Transverse colon (tissue), 4 donors: ENCODE data around the gene MRFAP1. TPM values are rescaled to one million over a fixed set of nuclear protein-coding genes. Genes with fewer than 3 reads are reported as not detected.
"Not testable (repeated sequence)": the region's sequence is repeated elsewhere in the genome, so short reads cannot be mapped to it uniquely, and the experiment has no call there.

Experiments used
- DNase-seq: peaks from one replicate; pipeline ENCODE4 v3.0.0-alpha.2; 2019
- H3K27ac ChIP-seq, 4 donors: fragments of 200-600 bp; sonication (generic); 2 replicates each; pipeline ENCODE4 v1.5.1; 2016 to 2018; ENCODE audit warnings: inconsistent platforms in 4 of 4
- H3K27me3 ChIP-seq: fragments of 200-600 bp; sonication (generic); 2 replicates; pipeline ENCODE4 v1.5.1; 2017; ENCODE audit warnings: inconsistent platforms
- H3K36me3 ChIP-seq, 4 donors: fragments of 200-600 bp; sonication (generic); 2 replicates each; pipeline ENCODE4 v1.5.1; 2017 to 2019; ENCODE audit warnings: inconsistent platforms in 4 of 4
- H3K4me1 ChIP-seq, 4 donors: fragments of 200-600 bp; sonication (generic); 2 replicates each; pipeline ENCODE4 v1.5.1; 2017 to 2020; ENCODE audit warnings: inconsistent platforms in 4 of 4
- H3K4me3 ChIP-seq, 4 donors: fragments of 200-600 bp; sonication (generic); 1 replicate in 1 of 4; 2 replicates in 3 of 4; pipeline versions ENCODE4 v1.5.1 to v1.6.1; 2017 to 2019; ENCODE audit warnings: inconsistent platforms in 4 of 4
- H3K9me3 ChIP-seq, 2 donors: fragments of 200-600 bp; sonication (generic); 2 replicates each; pipeline ENCODE4 v1.5.1; 2017 to 2019; ENCODE audit warnings: inconsistent platforms in 2 of 2
- EP300 ChIP-seq: sonication (generic); formaldehyde crosslinking; IDR thresholded peaks from one replicate; pipeline ENCODE4 v1.6.1; 2017; ENCODE audit warnings: antibody characterized with exemption, low read depth
- POLR2A ChIP-seq: fragments of 450-650 bp; IDR thresholded peaks from one replicate; pipeline ENCODE4 v1.6.1; 2016; ENCODE audit warnings: antibody characterized with exemption, mild to moderate bottlenecking, moderate library complexity
- POLR2AphosphoS5 ChIP-seq, 3 donors: sonication (generic); formaldehyde crosslinking; IDR thresholded peaks; one replicate each; pipeline ENCODE4 v1.6.1; 2016; ENCODE audit warnings: antibody characterized with exemption in 3 of 3
- WGBS, 2 donors: methylation state at CpG; one replicate each; pipeline ENCODE4 v1.1.5; 2018; ENCODE audit warnings: low coverage in 1 of 2; 5-methylcytosine and 5-hydroxymethylcytosine counted together
- in situ Hi-C, 4 donors: fragments of 200-750 bp; cut with MboI; loops; one replicate each; pipeline versions ENCODE4 v1.15.0 to v1.15.1; 2017; ENCODE audit warnings: low sequenced_read_pairs in 3 of 4, low pct_ligation_motif_present in 1 of 4, low pct_unique_long_range_greater_than_20kb in 1 of 4
- intact Hi-C: fragments of 100-400 bp; cut with DNase I; formaldehyde crosslinking; loops from one replicate; pipeline ENCODE4 v1.15.1; 2023; ENCODE audit warnings: low total_unique reads
- total RNA-seq, 4 donors: library from RNA; depleted of rRNA; stranded (reverse); fragments of >200 nt; gene quantifications; one replicate each; pipeline ENCODE4 v1.1.0, GENCODE V29; 2016
- TF ChIP-seq, protein P1 (sequence below), 5 experiments: fragments of 200-600 bp in 3 of 5; fragments of 450-650 bp in 2 of 5; sonication (generic) in 3 of 5; IDR thresholded peaks; 1 replicate in 2 of 5; 2 replicates in 3 of 5; pipeline ENCODE4 v1.5.1; 2016 to 2017; ENCODE audit warnings: antibody characterized with exemption in 5 of 5, inconsistent platforms in 3 of 5, mild to moderate bottlenecking in 2 of 5, moderate library complexity in 1 of 5

MRFAP1 gene
- total RNA-seq, 4 donors from 2014 or later: 96.3 to 229 (median 125) TPM

DNA sequence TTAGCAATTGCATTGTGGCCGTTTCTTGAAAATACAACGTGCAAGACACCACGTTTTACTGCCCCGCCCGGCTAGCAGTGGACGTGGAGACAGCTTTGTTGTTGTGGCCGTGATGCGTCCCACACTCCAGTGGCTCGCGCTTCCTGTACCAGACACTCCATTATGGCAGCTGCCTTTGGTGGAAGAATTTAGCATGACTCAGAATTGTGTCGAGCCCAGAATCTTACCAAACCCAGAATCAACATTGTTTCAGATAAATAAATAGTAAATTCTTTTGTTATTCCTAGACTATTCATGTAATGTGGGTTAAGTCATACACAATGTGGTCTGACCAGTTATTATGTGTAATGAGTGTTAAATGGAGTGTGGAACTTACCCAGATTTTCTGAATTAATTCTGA is 27.9 kb downstream of the MRFAP1 start:
- no peaks in the 10 kb centered on the region for H3K36me3 ChIP-seq
- H3K27ac ChIP-seq: no peak overlapping the region
- H3K4me1 ChIP-seq: peaks cover 0 to 17% (median 8%) of the 10 kb centered on the region in 4 donors
- no peaks in the 10 kb centered on the region for H3K9me3 ChIP-seq
- H3K4me3 ChIP-seq: no peak overlapping the region
- TF ChIP-seq, protein P1, sequence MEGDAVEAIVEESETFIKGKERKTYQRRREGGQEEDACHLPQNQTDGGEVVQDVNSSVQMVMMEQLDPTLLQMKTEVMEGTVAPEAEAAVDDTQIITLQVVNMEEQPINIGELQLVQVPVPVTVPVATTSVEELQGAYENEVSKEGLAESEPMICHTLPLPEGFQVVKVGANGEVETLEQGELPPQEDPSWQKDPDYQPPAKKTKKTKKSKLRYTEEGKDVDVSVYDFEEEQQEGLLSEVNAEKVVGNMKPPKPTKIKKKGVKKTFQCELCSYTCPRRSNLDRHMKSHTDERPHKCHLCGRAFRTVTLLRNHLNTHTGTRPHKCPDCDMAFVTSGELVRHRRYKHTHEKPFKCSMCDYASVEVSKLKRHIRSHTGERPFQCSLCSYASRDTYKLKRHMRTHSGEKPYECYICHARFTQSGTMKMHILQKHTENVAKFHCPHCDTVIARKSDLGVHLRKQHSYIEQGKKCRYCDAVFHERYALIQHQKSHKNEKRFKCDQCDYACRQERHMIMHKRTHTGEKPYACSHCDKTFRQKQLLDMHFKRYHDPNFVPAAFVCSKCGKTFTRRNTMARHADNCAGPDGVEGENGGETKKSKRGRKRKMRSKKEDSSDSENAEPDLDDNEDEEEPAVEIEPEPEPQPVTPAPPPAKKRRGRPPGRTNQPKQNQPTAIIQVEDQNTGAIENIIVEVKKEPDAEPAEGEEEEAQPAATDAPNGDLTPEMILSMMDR (IDR thresholded peaks at IDR 0.05): no peak
- TF ChIP-seq EP300 (no peak), POLR2A (no peak), POLR2AphosphoS5 (IDR thresholded peaks at IDR 0.05) (no peak)
- 38 to 70% methylated on average over 1 to 11 of the region's 11 CpGs for WGBS, 2 donors
- no peak for DNase-seq
- intact Hi-C loops: no loop called here
- in situ Hi-C loops: no loop called here
- H3K27me3 ChIP-seq: peaks cover 12% of the 10 kb centered on the region

DNA sequence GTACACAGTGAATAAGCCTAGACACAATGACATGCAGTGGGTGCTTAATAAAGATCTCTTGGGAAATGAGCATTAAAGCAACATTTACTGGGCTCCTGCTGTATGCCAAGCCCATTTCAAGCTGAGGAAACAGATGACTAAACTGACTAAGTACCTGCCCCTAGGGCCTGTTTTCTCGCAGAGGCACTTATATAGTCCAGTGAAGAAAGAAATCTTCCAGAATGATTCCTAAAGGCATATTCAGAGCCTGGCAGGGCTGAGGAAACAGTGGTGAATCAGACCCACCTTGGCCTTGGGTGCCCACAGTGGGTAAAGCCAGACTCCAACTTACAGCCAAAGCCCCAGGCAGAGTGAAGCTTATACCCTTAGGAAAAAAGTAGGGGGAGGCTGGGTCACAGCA is 31.2 kb downstream of the MRFAP1 start:
- no peak overlapping the region for H3K27ac ChIP-seq
- H3K27me3 ChIP-seq: no peaks in the 10 kb centered on the region
- intact Hi-C loops: no loop called here
- no peaks in the 10 kb centered on the region for H3K9me3 ChIP-seq
- in situ Hi-C loops: no loop called here
- H3K4me1 ChIP-seq: peaks cover 17 to 32% (median 22%) of the 10 kb centered on the region in 4 donors
- H3K36me3 ChIP-seq: no peaks in the 10 kb centered on the region
- H3K4me3 ChIP-seq: no peak overlapping the region
- WGBS, 2 donors: 77% methylated on average over 1 of the region's 1 CpG; no CpG with 5 or more reads in 1 of the 2 donors
- no peak for DNase-seq
- TF ChIP-seq POLR2AphosphoS5 (IDR thresholded peaks at IDR 0.05) (no peak), EP300 (no peak), POLR2A (no peak)
- TF ChIP-seq, protein P1 (IDR thresholded peaks at IDR 0.05): no peak

- H3K4me3 ChIP-seq: no peak overlapping the region
- TF ChIP-seq POLR2AphosphoS5 (IDR thresholded peaks at IDR 0.05) (no peak), POLR2A (no peak), EP300 (no peak)
- TF ChIP-seq, protein P1 (IDR thresholded peaks at IDR 0.05): no peak
- no peaks in the 10 kb centered on the region for H3K9me3 ChIP-seq
- 90 to 93% methylated on average over 12 to 19 of the region's 19 CpGs for WGBS, 2 donors
- in situ Hi-C loops: no loop called here
- H3K27me3 ChIP-seq: no peaks in the 10 kb centered on the region
- intact Hi-C loops: no loop called here
- no peak overlapping the region for H3K27ac ChIP-seq
- no peak for DNase-seq
- peaks cover 21 to 37% (median 26%) of the 10 kb centered on the region in 4 donors for H3K4me1 ChIP-seq
- no peaks in the 10 kb centered on the region for H3K36me3 ChIP-seq
Measured at GRCh38 chr4:6672131-6672530, 31.6 kb downstream of the MRFAP1 start.

DNA sequence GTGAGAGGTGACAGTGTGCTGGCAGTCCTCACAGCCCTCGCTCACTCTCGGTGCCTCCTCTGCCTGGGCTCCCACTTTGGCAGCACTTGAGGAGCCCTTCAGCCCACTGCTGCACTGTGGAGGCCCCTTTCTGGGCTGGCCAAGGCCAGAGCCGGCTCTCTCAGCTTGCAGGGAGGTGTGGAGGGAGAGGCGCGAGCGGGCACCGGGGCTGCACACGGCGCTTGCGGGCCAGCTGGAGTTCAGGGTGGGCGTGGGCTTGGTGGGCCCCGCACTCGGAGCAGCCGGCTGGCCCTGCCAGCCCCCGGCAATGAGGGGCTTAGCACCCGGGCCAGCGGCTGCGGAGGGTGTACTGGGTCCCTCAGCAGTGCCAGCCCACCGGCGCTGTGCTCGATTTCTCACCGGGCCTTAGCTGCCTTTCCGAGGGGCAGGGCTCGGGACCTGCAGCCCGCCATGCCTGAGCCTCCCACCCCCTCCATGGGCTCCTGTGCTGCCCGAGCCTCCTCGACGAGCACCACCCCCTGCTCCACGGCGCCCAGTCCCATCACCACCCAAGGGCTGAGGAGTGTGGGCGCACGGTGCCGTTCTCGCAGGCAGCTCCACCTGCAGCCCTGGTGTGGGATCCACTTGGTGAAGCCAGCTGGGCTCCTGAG is 32.2 kb downstream of the MRFAP1 start:
- H3K4me3 ChIP-seq: peak overlapping the region in 1 of 4 donors; percentile 68
- H3K36me3 ChIP-seq, H3K27me3 ChIP-seq, intact Hi-C loops, H3K9me3 ChIP-seq, DNase-seq, in situ Hi-C loops: not testable (repeated sequence)
- H3K27ac ChIP-seq: peak overlapping the region in 3 of 4 donors; percentile 90 to 95 (median 92)
- WGBS, 2 donors: 93 to 100% methylated on average over 2 to 22 of the region's 34 CpGs
- H3K4me1 ChIP-seq: peaks cover 21 to 40% (median 26%) of the 10 kb centered on the region in 4 donors
